ENCODE measurements around the gene UBA7.

UBA7 gene

GRCh38 chr3:49813497-49814174 lies at the start of gene UBA7:
Gene UBA7, minus strand, starts transcription at chr3:49813953. Its CDS starts 166 bp downstream, at chr3:49813787.
- Mint-ChIP-seq H3K27me3 (ENCODE audit: low read depth) (no peaks in the 10 kb centered on the region), H3K9me3 (no peaks in the 10 kb centered on the region), H3K4me1 (peaks cover 11% of the 10 kb centered on the region), H3K36me3 (ENCODE audit: low read depth) (no peaks in the 10 kb centered on the region), H3K27ac (peak within 1 kb of the TSS; percentile 97 to 99 (median 99)), H3K4me3 (peak within 1 kb of the TSS; percentile 66 to 87 (median 87))
- no peak for TF ChIP-seq CTCF (IDR thresholded peaks at IDR 0.05; ENCODE audit: unreplicated experiment in 3 of 3)

GRCh38 chr3:49859576-49860305 lies 46.0 kb upstream of the UBA7 start:
- Mint-ChIP-seq H3K36me3 (ENCODE audit: low read depth) (no peaks in the 10 kb centered on the region), H3K4me3 (no peak overlapping the region), H3K27ac (no peak overlapping the region), H3K9me3 (no peaks in the 10 kb centered on the region), H3K27me3 (ENCODE audit: low read depth) (peaks cover 23% of the 10 kb centered on the region), H3K4me1 (peaks cover 9% of the 10 kb centered on the region)
- no peak for TF ChIP-seq CTCF (IDR thresholded peaks at IDR 0.05; ENCODE audit: unreplicated experiment in 3 of 3)

- peaks cover 9% of the 10 kb centered on the region for H3K4me1 Mint-ChIP-seq
- peak within 1 kb of the TSS; percentile 89 to 94 (median 90) for H3K4me3 Mint-ChIP-seq
- no peak for TF ChIP-seq CTCF (IDR thresholded peaks at IDR 0.05; ENCODE audit: unreplicated experiment in 3 of 3)
- H3K9me3 Mint-ChIP-seq = no peaks in the 10 kb centered on the region
- H3K36me3 Mint-ChIP-seq (ENCODE audit: low read depth) = no peaks in the 10 kb centered on the region
- H3K27me3 Mint-ChIP-seq (ENCODE audit: low read depth) = no peaks in the 10 kb centered on the region
- H3K27ac Mint-ChIP-seq = peak within 1 kb of the TSS; percentile 62 to 86 (median 83)
Observed at GRCh38 chr3:49856181-49857005, 42.6 kb upstream of the UBA7 start, which contains the start of gene TRAIP. Gene TRAIP, minus strand, starts transcription at chr3:49856564. Its CDS starts 111 bp downstream, at chr3:49856453.

GRCh38 chr3:49855662-49856061 lies 41.9 kb upstream of the UBA7 start:
- no peak overlapping the region for H3K27ac Mint-ChIP-seq
- H3K4me3 Mint-ChIP-seq = peak overlapping the region; percentile 89 to 94 (median 90)
- no peaks in the 10 kb centered on the region for H3K9me3 Mint-ChIP-seq
- H3K36me3 Mint-ChIP-seq (ENCODE audit: low read depth) = no peaks in the 10 kb centered on the region
- H3K27me3 Mint-ChIP-seq (ENCODE audit: low read depth) = no peaks in the 10 kb centered on the region
- peaks cover 9% of the 10 kb centered on the region for H3K4me1 Mint-ChIP-seq
- TF ChIP-seq CTCF (IDR thresholded peaks at IDR 0.05; ENCODE audit: unreplicated experiment in 3 of 3) = no peak

- Mint-ChIP-seq H3K36me3 (ENCODE audit: low read depth) (peaks cover 8% of the 10 kb centered on the region), H3K27me3 (ENCODE audit: low read depth) (no peaks in the 10 kb centered on the region), H3K4me1 (peaks cover 12% of the 10 kb centered on the region), H3K9me3 (no peaks in the 10 kb centered on the region), H3K27ac (no peak overlapping the region), H3K4me3 (no peak overlapping the region)
- no peak for TF ChIP-seq CTCF (IDR thresholded peaks at IDR 0.05; ENCODE audit: unreplicated experiment in 3 of 3)
Observed at GRCh38 chr3:49845694-49846093, 31.9 kb upstream of the UBA7 start.
